ENCODE results near the gene INO80E.

GRCh38 chr16:30017277-30017656, 21.2 kb downstream of the INO80E start:
- no peak for TF ChIP-seq CTCF (IDR thresholded peaks at IDR 0.05)
- no peak for TF ChIP-seq POLR2A (IDR thresholded peaks at IDR 0.05)
- no peak for TF ChIP-seq POLR2AphosphoS5 (IDR thresholded peaks at IDR 0.05)

Data from stomach (tissue), 4 donors.